Measurements from ENCODE around the gene UBR2.
"Not testable (repeated sequence)": the region's sequence is repeated elsewhere in the genome, so short reads cannot be mapped to it uniquely, and the experiment has no call there.

UBR2 gene

GRCh38 chr6:42692137-42692911 is 128.5 kb downstream of the UBR2 start:
- DNase-seq (ENCODE audit: low read depth in 2 of 2, low spot score in 1 of 2): no peak

DNA sequence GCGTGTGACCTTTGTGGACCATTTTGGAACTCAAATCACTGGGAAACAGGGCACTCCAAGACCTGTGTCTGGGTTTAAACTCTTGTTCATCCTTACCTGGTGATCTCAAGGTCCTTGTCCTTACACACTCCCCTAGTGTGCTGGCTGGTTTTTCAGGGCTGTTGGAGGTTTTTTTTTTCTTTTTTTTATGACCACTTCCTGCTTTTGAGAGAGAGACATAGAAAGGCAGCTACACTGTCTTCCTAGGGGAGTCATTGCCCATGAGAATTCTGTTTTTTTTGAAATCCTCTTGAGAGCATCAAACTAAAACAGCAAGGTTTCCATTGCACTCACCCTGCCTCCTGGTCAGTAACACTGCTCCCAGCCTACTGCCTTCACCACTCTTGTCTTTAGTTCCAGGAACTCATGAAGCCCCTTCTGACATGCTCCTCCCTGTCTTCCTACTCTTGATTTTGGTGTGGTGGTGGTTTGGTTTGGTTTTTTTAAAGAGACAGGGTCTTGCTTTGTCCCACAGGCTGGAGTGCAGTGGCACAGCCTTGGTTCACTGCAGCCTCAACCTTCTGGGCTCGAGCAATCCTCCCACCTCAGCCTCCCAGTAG is 130.0 kb downstream of the UBR2 start:
- DNase-seq (ENCODE audit: low read depth in 2 of 2, low spot score in 1 of 2): no peak

GRCh38 chr6:42694586-42694985 is 130.8 kb downstream of the UBR2 start:
- DNase-seq (ENCODE audit: low read depth in 2 of 2, low spot score in 1 of 2): no peak

- DNase-seq (ENCODE audit: low read depth in 2 of 2, low spot score in 1 of 2): no peak
These were observed 132.9 kb downstream of the UBR2 start for GRCh38 chr6:42696526-42697267.

- no peak for DNase-seq (ENCODE audit: low read depth in 2 of 2, low spot score in 1 of 2)
These were observed 133.4 kb downstream of the UBR2 start for GRCh38 chr6:42697268-42697655.

DNA sequence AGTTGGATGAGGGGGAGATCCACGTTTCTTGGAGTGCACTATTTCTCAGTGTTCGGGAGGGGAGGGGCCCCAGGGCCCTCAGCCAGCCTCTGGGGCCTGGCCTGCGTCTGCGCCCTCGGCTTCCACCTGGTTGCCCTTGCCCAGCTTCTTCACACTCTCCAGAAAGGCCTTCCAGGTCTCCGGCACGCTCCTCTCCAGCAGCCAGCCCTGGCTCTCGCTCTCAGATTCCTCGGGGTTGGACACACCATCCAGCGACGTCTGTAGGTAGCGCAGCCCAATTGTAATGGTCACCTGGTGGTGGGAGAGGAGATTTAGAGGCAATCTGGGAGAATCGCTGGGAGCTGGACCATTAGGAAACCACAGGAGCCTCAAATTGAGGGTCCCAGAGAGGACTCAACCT is 134.4 kb downstream of the UBR2 start:
- DNase-seq (ENCODE audit: low read depth in 2 of 2, low spot score in 1 of 2): no peak

DNA sequence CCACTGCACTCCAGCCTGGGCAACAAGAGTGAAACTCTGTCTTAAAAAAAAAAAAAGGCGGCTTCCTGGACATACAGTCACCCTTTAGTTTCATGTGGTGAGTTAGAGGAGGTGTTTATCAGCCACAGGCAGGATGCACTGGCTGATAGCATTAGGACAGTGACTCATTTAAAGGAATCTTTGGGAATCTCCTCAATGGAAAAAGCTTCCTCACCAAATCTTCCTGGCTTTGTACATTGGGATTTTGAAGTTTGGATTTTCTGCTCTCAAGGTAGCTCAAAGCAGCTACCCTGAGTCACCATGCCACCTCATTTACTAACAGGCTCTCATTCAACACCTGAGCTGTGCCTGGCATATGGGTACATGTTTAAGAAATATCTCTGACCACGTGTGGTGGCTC is 138.4 kb downstream of the UBR2 start:
- DNase-seq (ENCODE audit: low read depth in 2 of 2, low spot score in 1 of 2): no peak

DNA sequence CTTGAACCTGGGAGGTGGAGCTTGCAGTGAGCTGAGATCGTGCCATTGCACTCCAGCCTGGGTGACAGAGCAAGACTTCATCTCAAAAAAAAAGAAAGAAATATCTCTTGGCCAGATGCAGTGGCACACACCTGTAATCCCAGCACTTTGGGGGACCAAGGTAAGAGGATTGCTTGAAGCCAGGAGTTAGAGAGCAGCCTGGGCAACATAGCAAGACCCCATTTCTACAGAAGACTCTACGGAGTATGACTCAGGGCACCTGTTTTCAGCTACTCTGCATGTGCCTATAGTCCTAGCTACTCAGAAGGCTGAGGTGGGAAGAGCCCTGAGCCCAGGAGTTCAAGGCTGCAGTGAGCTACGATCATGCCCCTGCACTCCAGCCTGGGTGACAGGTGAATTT is 139.0 kb downstream of the UBR2 start:
- DNase-seq (ENCODE audit: low read depth in 2 of 2, low spot score in 1 of 2): not testable (repeated sequence)

GRCh38 chr6:42704251-42704936 is 140.6 kb downstream of the UBR2 start:
- DNase-seq (ENCODE audit: low read depth in 2 of 2, low spot score in 1 of 2): no peak

- no peak for DNase-seq (ENCODE audit: low read depth in 2 of 2, low spot score in 1 of 2)
These were observed 141.1 kb downstream of the UBR2 start for GRCh38 chr6:42704937-42705374.

GRCh38 chr6:42707595-42707994 is 143.8 kb downstream of the UBR2 start:
- no peak for DNase-seq (ENCODE audit: low read depth in 2 of 2, low spot score in 1 of 2)

GRCh38 chr6:42708096-42708495 is 144.3 kb downstream of the UBR2 start:
- no peak for DNase-seq (ENCODE audit: low read depth in 2 of 2, low spot score in 1 of 2)

DNA sequence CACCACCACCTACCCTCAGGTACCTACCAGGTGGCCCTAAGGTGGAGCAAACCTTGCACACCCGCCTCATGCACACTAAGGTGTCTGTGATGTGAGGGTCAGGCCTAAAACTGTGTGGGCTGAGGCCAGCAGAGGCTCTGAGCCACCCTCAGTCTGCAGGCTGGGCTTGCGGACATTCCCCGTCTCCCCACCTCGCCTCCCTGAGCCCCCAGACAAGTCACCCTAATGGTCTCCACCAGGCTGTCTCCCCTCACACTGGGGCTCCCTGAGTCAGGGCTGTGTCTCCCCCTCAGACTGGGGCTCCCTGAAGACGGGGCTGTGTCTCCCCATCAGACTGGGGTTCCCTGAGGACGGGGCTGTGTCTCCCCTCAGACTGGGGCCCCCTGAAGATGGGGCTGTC is 146.0 kb downstream of the UBR2 start:
- no peak for DNase-seq (ENCODE audit: low read depth in 2 of 2, low spot score in 1 of 2)

DNA sequence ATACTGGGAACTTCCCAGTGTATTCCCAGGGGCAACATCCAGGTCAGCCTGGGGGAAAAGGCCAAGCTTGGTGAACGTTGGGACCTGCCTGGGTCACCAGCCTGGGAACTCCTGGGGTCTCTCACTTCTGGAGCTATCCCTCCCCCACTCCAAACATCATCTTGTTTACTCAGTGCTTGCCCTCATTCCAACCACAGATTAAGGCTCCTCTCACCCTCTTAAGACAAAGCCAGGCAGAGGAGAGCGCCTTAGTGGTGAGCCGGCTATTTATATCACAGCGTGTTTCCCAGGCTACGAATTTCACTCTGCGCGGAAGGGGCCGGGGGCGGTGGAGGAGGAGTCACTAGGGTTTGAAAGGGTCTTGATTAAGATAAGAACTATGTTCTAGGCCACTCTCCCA is 146.5 kb downstream of the UBR2 start:
- DNase-seq (ENCODE audit: low read depth in 2 of 2, low spot score in 1 of 2): no peak

GRCh38 chr6:42711930-42712329 is 148.1 kb downstream of the UBR2 start:
- no peak for DNase-seq (ENCODE audit: low read depth in 2 of 2, low spot score in 1 of 2)

DNA sequence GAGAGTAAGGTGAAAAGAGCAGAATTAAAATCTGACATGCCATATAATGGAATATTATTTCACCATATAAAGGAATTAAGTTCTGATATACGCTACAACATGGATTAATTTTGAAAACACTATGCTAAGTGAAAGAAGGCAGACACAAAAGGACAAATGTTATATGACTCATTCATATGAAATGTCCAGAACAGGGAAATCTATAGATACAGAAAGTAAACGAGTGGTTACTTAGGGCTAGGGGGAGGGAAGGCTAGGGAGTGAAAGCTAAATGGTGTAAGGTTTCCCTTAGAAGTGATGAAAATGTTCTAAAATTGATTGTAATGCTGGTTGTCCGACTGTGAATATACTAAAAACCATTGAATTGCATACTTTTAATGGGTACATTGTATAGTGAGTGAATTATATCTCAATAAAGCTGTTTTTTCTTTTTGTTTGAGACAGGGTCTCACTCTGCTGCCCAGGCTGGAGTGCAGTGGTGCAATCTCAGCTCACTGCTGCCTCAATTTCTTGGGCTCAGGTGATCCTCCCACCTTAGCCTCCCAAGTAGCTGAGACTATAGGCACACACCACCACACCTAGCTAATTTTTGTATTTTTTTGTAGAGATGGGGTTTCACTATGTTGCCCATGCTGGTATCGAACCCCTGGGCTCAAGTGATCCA is 150.4 kb downstream of the UBR2 start:
- no peak for DNase-seq (ENCODE audit: low read depth in 2 of 2, low spot score in 1 of 2)

- no peak for DNase-seq (ENCODE audit: low read depth in 2 of 2, low spot score in 1 of 2)
These were observed 152.0 kb downstream of the UBR2 start for GRCh38 chr6:42715871-42716270.

- DNase-seq (ENCODE audit: low read depth in 2 of 2, low spot score in 1 of 2): no peak
These were observed 156.9 kb downstream of the UBR2 start for GRCh38 chr6:42720739-42721138.

DNA sequence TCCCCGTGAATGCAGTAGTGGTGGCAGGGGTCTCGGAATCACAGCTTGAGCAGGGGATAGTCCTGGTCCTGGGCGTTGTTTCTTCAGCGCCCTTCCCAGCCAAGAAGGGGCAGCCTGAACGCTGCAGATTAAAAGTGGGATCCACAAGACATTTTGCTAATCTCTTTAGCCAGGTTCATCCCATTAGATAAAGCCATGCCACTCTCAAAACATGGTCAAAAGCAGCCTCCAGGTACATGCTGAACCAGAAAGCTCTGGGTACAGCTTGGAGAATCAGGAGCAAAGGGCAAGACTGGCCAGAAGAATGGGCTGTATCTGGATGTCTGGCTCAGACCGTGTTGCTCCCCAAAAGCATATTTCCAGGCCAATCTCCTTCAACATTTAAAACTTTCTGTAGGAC is 158.7 kb downstream of the UBR2 start, which contains the start of gene PRPH2:
PRPH2 (minus strand) TSS at position 101 of the 400 bp plus-strand sequence. CDS start 263 bp downstream, outside the sequence.
- no peak for DNase-seq (ENCODE audit: low read depth in 2 of 2, low spot score in 1 of 2)

DNA sequence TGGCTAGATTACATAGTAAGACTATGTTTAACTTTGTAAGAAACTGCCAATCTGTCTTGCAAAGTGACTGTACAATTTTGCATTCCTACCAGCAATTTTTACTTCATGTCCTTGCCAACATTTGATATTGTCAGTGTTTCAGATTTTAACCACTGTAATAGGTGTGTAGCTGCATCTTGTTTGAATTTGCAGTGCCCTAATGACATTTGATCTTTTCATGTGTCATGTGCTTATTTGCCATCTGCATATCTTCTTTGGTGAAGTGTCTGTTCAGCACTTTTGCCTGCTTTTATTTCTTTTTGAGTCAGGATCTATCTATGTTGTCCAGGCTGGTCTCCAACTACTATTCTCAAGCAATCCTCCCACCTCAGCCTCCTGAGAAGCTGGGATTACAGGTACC is 161.0 kb downstream of the UBR2 start:
- DNase-seq (ENCODE audit: low read depth in 2 of 2, low spot score in 1 of 2): no peak

GRCh38 chr6:42726026-42726425 is 162.2 kb downstream of the UBR2 start:
- DNase-seq (ENCODE audit: low read depth in 2 of 2, low spot score in 1 of 2): no peak

All from stimulated activated CD8-positive, alpha-beta memory T cell treated with anti-CD3 and anti-CD28 coated beads, Interleukin-4, amount 100 ng/mL, for 4 hours (primary cell).